Measurements from ENCODE around the gene MIB1.
A peak's percentile ranks its signal among the peaks of the same experiment; 100 is the strongest.

The MIB1 gene

GRCh38 chr18:21911551-21911950 is 171.0 kb downstream of the MIB1 start:
- Histone ChIP-seq H3K9me3 (ENCODE audit: control insufficient read depth, insufficient read depth, low read depth, low read length) (no peaks in the 10 kb centered on the region), H3K27ac (ENCODE audit: extremely low read depth, low read depth, low read length) (no peak overlapping the region), H3K36me3 (ENCODE audit: control insufficient read depth in 2 of 2, insufficient read depth in 1 of 2, low read length in 2 of 2) (no peaks in the 10 kb centered on the region), H3K4me3 (ENCODE audit: low read depth, low read length) (no peak overlapping the region), H3K4me1 (ENCODE audit: control insufficient read depth, insufficient read depth, low read length) (peaks cover 7% of the 10 kb centered on the region; the same call in 1 of the 2 replicates)
- ChIA-PET POLR2A (no interaction called here), CTCF (interaction anchor here (0.6 to 1.5 kb wide), 4 partner anchors 225 to 717 kb away, joined by 3 to 6 read pairs (median 3); no protein-coding TSS in a partner anchor)
- TF ChIP-seq ZNF707 (tag by site-specific recombination; IDR thresholded peaks at IDR 0.05): no peak
- no peak for TF ChIP-seq ZNF404 (tag by site-specific recombination; IDR thresholded peaks at IDR 0.05)
- no peak for TF ChIP-seq ZNF610 (tag by site-specific recombination; IDR thresholded peaks at IDR 0.05; ENCODE audit: borderline replicate concordance)
- no peak for TF ChIP-seq ZNF221 (tag by site-specific recombination; IDR thresholded peaks at IDR 0.05; ENCODE audit: borderline replicate concordance)
- TF ChIP-seq ZSCAN23 (tag by site-specific recombination; IDR thresholded peaks at IDR 0.05): no peak
- TF ChIP-seq KLF10 (tag by site-specific recombination; IDR thresholded peaks at IDR 0.05): no peak
- no peak for TF ChIP-seq ZNF350 (tag by site-specific recombination; IDR thresholded peaks at IDR 0.05)
- TF ChIP-seq YY1 (tag by site-specific recombination; IDR thresholded peaks at IDR 0.05): no peak
- TF ChIP-seq TRIM28 (IDR thresholded peaks at IDR 0.05; ENCODE audit: borderline replicate concordance, low read length): no peak
- no peak for TF ChIP-seq ZNF354C (tag by site-specific recombination; IDR thresholded peaks at IDR 0.05; ENCODE audit: borderline replicate concordance, low read depth)
- TF ChIP-seq ZFHX2 (tag by site-specific recombination; conservative IDR thresholded peaks at IDR 0.05): no peak
- no peak for TF ChIP-seq ZNF561 (tag by site-specific recombination; IDR thresholded peaks at IDR 0.05; ENCODE audit: borderline replicate concordance)
- TF ChIP-seq KLF7 (tag by site-specific recombination; IDR thresholded peaks at IDR 0.05; ENCODE audit: borderline replicate concordance): no peak
- TF ChIP-seq KLF9 (tag by site-specific recombination; IDR thresholded peaks at IDR 0.05; ENCODE audit: low read depth): no peak
- TF ChIP-seq ZNF521 (tag by site-specific recombination; IDR thresholded peaks at IDR 0.05): no peak
- TF ChIP-seq ZNF449 (tag by site-specific recombination; IDR thresholded peaks at IDR 0.05): no peak
- TF ChIP-seq, protein P1, sequence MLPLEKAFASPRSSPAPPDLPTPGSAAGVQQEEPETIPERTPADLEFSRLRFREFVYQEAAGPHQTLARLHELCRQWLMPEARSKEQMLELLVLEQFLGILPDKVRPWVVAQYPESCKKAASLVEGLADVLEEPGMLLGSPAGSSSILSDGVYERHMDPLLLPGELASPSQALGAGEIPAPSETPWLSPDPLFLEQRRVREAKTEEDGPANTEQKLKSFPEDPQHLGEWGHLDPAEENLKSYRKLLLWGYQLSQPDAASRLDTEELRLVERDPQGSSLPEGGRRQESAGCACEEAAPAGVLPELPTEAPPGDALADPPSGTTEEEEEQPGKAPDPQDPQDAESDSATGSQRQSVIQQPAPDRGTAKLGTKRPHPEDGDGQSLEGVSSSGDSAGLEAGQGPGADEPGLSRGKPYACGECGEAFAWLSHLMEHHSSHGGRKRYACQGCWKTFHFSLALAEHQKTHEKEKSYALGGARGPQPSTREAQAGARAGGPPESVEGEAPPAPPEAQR (tag by site-specific recombination; IDR thresholded peaks at IDR 0.05): no peak
- no peak for TF ChIP-seq ZNF423 (tag by site-specific recombination; IDR thresholded peaks at IDR 0.05)
- TF ChIP-seq, protein P2, sequence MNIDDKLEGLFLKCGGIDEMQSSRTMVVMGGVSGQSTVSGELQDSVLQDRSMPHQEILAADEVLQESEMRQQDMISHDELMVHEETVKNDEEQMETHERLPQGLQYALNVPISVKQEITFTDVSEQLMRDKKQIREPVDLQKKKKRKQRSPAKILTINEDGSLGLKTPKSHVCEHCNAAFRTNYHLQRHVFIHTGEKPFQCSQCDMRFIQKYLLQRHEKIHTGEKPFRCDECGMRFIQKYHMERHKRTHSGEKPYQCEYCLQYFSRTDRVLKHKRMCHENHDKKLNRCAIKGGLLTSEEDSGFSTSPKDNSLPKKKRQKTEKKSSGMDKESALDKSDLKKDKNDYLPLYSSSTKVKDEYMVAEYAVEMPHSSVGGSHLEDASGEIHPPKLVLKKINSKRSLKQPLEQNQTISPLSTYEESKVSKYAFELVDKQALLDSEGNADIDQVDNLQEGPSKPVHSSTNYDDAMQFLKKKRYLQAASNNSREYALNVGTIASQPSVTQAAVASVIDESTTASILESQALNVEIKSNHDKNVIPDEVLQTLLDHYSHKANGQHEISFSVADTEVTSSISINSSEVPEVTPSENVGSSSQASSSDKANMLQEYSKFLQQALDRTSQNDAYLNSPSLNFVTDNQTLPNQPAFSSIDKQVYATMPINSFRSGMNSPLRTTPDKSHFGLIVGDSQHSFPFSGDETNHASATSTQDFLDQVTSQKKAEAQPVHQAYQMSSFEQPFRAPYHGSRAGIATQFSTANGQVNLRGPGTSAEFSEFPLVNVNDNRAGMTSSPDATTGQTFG (tag by site-specific recombination; IDR thresholded peaks at IDR 0.05; ENCODE audit: borderline replicate concordance): no peak

GRCh38 chr18:21912339-21913239 is 172.0 kb downstream of the MIB1 start:
- Histone ChIP-seq H3K27ac (ENCODE audit: extremely low read depth, low read depth, low read length) (no peak overlapping the region), H3K4me1 (ENCODE audit: control insufficient read depth, insufficient read depth, low read length) (peaks cover 7% of the 10 kb centered on the region; the same call in 1 of the 2 replicates), H3K9me3 (ENCODE audit: control insufficient read depth, insufficient read depth, low read depth, low read length) (no peaks in the 10 kb centered on the region), H3K4me3 (ENCODE audit: low read depth, low read length) (no peak overlapping the region), H3K36me3 (ENCODE audit: control insufficient read depth in 2 of 2, insufficient read depth in 1 of 2, low read length in 2 of 2) (no peaks in the 10 kb centered on the region)
- ChIA-PET CTCF (interaction anchor here (0.5 to 1.5 kb wide), 14 partner anchors 10 to 718 kb away, joined by 3 to 11 read pairs (median 3); no protein-coding TSS in a partner anchor), POLR2A (no interaction called here)
- no peak for TF ChIP-seq ZNF48 (tag by site-specific recombination; IDR thresholded peaks at IDR 0.05)
- no peak for TF ChIP-seq ZNF121 (tag by site-specific recombination; IDR thresholded peaks at IDR 0.05)
- TF ChIP-seq ZNF837 (tag by site-specific recombination; IDR thresholded peaks at IDR 0.05): no peak
- no peak for TF ChIP-seq ZNF621 (tag by site-specific recombination; IDR thresholded peaks at IDR 0.05)
- TF ChIP-seq, protein P3, sequence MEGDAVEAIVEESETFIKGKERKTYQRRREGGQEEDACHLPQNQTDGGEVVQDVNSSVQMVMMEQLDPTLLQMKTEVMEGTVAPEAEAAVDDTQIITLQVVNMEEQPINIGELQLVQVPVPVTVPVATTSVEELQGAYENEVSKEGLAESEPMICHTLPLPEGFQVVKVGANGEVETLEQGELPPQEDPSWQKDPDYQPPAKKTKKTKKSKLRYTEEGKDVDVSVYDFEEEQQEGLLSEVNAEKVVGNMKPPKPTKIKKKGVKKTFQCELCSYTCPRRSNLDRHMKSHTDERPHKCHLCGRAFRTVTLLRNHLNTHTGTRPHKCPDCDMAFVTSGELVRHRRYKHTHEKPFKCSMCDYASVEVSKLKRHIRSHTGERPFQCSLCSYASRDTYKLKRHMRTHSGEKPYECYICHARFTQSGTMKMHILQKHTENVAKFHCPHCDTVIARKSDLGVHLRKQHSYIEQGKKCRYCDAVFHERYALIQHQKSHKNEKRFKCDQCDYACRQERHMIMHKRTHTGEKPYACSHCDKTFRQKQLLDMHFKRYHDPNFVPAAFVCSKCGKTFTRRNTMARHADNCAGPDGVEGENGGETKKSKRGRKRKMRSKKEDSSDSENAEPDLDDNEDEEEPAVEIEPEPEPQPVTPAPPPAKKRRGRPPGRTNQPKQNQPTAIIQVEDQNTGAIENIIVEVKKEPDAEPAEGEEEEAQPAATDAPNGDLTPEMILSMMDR (tag by site-specific recombination; IDR thresholded peaks at IDR 0.05): peak; percentile 52
- no peak for TF ChIP-seq ZNF692 (tag by site-specific recombination; IDR thresholded peaks at IDR 0.05)
- TF ChIP-seq ZNF654 (tag by site-specific recombination; IDR thresholded peaks at IDR 0.05; ENCODE audit: low read depth): peak; percentile 8; the same call in 1 of the 2 replicates

All from HEK293 (cell line).